Gastrocnemius medialis (tissue), 4 donors: ENCODE data around the gene DOK5.

Source experiments
- POLR2A ChIP-seq, 2 donors: fragments of 450-650 bp; IDR thresholded peaks; one replicate each; pipeline ENCODE4 v1.6.1; 2017; ENCODE audit warnings: antibody characterized with exemption in 2 of 2, mild to moderate bottlenecking in 2 of 2, moderate library complexity in 2 of 2
- TF ChIP-seq, protein P1 (sequence below), 5 experiments: fragments of 450-650 bp in 3 of 5; fragments of 200-600 bp in 2 of 5; sonication (generic) in 2 of 5; IDR thresholded peaks in 4 of 5; conservative IDR thresholded peaks in 1 of 5; 1 replicate in 4 of 5; 2 replicates in 1 of 5; pipeline ENCODE4 v1.5.1; 2016 to 2019; ENCODE audit warnings: antibody characterized with exemption in 5 of 5, mild to moderate bottlenecking in 3 of 5, moderate library complexity in 3 of 5

DNA sequence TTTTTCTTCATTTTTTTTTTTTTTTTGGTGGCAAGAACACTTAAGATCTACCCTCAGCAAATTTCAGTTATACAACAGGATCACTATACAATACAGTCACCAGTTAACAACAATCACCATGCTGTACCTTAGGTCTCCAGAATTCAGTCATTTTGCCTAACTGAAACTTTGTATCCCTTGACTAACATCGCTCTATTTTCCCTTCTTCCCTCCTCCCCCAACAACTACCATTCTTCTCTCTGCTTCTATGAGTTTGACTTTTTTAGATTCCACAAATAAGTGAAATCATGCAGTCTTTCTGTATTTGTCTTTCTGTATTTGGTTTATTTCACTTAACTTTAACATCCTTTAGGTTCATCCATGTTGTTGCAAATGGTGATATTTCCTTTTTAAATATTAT lies 42.4 kb upstream of the DOK5 start:
- TF ChIP-seq, protein P1, sequence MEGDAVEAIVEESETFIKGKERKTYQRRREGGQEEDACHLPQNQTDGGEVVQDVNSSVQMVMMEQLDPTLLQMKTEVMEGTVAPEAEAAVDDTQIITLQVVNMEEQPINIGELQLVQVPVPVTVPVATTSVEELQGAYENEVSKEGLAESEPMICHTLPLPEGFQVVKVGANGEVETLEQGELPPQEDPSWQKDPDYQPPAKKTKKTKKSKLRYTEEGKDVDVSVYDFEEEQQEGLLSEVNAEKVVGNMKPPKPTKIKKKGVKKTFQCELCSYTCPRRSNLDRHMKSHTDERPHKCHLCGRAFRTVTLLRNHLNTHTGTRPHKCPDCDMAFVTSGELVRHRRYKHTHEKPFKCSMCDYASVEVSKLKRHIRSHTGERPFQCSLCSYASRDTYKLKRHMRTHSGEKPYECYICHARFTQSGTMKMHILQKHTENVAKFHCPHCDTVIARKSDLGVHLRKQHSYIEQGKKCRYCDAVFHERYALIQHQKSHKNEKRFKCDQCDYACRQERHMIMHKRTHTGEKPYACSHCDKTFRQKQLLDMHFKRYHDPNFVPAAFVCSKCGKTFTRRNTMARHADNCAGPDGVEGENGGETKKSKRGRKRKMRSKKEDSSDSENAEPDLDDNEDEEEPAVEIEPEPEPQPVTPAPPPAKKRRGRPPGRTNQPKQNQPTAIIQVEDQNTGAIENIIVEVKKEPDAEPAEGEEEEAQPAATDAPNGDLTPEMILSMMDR (IDR thresholded peaks at IDR 0.05 in 4 of 5, conservative IDR thresholded peaks at IDR 0.05 in 1 of 5): no peak
- no peak for TF ChIP-seq POLR2A (IDR thresholded peaks at IDR 0.05)
